Measurements from ENCODE around the gene ANKRD33.

The ANKRD33 gene

DNA sequence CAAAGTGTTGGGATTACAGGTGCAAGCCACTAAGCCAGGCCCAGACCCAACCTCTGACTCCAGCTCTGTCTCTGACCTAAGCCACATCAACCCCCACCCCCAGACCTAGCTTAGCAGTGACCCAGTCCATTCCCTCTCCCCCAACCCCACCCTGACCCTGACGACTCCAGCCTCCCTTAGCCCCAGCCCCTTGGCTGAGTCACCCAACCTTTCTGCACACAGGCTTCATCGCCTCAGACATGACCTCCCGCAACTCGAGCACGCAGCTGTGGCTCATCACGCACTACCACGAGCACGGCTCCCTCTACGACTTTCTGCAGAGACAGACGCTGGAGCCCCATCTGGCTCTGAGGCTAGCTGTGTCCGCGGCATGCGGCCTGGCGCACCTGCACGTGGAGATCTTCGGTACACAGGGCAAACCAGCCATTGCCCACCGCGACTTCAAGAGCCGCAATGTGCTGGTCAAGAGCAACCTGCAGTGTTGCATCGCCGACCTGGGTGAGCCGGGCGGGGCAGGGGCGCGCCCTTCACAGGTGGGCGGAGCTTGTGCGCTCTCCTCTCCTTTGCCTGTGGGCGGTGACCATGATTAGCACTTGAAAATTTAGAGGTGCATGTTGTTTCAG, 27.2 kb downstream of the ANKRD33 start:
- TF ChIP-seq, protein P1, sequence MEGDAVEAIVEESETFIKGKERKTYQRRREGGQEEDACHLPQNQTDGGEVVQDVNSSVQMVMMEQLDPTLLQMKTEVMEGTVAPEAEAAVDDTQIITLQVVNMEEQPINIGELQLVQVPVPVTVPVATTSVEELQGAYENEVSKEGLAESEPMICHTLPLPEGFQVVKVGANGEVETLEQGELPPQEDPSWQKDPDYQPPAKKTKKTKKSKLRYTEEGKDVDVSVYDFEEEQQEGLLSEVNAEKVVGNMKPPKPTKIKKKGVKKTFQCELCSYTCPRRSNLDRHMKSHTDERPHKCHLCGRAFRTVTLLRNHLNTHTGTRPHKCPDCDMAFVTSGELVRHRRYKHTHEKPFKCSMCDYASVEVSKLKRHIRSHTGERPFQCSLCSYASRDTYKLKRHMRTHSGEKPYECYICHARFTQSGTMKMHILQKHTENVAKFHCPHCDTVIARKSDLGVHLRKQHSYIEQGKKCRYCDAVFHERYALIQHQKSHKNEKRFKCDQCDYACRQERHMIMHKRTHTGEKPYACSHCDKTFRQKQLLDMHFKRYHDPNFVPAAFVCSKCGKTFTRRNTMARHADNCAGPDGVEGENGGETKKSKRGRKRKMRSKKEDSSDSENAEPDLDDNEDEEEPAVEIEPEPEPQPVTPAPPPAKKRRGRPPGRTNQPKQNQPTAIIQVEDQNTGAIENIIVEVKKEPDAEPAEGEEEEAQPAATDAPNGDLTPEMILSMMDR (IDR thresholded peaks at IDR 0.05; ENCODE audit: borderline replicate concordance, insufficient read depth, low read depth, low read length): no peak

DNA sequence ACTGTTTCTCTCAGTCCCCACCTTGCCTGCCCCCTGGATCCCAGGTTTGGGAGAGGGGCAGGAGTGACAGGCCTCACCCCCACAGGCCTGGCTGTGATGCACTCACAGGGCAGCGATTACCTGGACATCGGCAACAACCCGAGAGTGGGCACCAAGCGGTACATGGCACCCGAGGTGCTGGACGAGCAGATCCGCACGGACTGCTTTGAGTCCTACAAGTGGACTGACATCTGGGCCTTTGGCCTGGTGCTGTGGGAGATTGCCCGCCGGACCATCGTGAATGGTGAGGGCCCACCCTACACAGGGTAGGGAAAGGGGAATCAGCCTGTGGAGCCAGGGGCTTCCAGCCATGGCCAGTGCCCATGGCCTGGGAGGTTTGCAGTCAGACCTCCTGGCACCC, 28.0 kb downstream of the ANKRD33 start:
- TF ChIP-seq, protein P1 (IDR thresholded peaks at IDR 0.05; ENCODE audit: borderline replicate concordance, insufficient read depth, low read depth, low read length): no peak
- H3K4me3 ChIP-seq (ENCODE audit: low read depth, low read length): no peak overlapping the region

More for the DNA sequence above, 27.2 kb downstream of the ANKRD33 start:
- no peak overlapping the region for H3K4me3 ChIP-seq (ENCODE audit: low read depth, low read length)

DNA sequence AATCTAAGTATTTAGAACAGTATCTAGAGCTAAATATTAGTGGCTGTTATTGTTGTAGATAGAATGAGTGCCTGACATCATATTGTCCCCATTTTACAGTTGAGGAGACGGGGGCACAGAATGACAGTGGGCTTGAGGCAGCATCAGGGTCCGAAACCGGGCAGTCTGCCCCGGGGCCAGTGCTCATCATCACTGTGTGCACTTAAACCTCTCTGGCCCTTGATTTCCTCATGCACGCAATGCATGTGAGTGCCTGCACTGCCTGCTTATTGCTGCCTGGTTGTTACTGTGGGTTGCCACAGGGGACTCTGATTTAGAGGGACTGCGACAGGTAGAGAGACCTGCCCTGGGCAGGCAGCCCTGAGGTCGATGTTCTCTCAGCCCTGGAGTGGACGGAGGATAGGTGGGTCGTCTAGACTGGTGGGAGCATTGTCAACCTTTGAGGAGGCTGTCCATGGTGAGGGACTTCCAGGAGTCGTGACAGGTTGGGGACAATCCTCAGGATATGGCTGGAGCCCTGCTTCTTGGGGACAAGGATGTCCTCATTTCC, 29.2 kb downstream of the ANKRD33 start:
- TF ChIP-seq, protein P1 (IDR thresholded peaks at IDR 0.05; ENCODE audit: borderline replicate concordance, insufficient read depth, low read depth, low read length): no peak
- H3K4me3 ChIP-seq (ENCODE audit: low read depth, low read length): no peak overlapping the region

DNA sequence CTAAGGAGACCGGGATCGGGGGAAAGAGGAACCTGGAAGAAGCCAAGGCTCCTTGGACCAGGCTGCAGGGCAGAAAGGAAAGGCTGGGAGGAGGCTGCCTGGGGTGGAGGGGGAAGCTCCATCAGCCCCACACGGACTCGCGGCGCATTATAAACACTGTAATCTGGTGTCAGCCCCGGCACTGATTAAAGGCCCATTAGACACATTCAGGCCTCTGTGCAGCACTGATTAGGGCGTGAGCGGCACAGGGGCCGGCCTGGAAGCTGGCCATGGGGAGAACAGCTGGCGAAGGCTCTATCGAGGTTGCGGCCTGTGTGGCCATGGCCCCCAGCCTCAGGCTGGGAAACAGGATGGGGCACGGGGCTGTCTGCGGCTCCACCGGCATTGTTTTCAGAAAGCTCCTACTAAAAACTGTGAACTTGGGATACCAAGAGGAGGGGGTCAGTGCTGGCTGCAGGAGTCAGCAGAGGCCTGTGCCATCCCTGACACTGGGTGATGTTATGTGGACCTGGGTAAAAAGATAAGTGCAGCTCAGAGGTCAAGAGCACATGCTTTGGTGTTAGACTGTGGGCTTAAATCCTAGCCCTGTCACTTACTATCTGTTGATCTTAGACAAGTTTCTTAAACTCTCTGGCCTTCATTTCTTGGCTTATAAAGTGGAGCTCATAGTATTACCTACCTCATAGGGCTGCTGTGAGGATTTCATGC, 30.0 kb downstream of the ANKRD33 start:
- H3K4me3 ChIP-seq (ENCODE audit: low read depth, low read length): no peak overlapping the region
- TF ChIP-seq, protein P1 (IDR thresholded peaks at IDR 0.05; ENCODE audit: borderline replicate concordance, insufficient read depth, low read depth, low read length): no peak

DNA sequence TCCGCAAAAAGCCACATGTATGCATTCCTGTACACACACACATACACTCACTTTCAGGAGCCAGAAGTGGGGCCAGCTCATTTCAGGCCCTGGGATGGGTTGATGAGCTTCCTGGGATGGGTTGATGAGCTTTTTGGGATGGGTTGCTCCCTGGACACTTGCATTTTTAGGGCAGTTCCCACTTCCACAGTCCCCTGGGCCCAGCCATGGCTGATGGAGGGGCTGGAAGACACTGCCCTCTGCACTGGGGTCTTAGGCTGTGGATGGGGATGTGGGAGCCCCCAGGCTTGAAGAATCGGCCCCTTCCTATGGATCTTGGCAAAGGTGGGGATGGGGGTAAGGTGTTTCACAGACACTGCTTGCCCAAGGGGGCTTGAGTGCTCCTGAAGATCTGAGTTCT, 32.1 kb downstream of the ANKRD33 start:
- no peak overlapping the region for H3K4me3 ChIP-seq (ENCODE audit: low read depth, low read length)
- TF ChIP-seq, protein P1 (IDR thresholded peaks at IDR 0.05; ENCODE audit: borderline replicate concordance, insufficient read depth, low read depth, low read length): no peak

DNA sequence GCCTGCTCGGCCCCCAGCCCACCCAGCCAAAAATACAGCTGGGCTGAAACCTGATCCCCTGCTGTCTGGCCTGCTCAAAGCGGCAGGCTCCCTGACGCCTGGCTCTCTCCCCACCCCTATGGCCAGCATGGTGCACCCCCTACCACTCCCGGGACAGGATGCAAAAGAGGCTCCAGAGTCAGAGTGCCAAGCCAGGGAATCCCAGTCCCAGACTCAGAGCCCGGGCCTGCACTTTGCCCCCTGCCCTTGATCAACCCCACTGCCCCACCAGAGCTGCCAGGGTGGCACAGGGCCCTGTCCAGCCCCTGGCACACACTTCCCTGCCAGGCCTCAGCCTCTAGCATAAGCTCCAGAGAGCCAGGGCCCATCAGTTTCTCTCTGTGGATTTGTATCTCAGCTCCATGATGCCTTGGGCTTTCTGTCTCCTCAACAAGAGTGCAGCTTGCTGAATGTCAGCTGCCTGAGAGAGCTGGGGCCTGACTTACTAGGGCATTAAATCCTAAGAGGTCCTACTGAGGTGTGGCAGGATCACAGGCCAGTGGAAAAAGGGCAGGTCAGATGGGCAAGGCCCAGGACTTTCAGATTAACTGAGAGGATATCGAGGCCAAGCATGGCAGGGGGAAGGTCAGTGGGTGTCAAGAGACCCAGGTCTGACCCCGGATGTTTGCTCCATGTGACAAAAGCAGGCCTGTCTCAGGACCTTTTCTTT, 33.3 kb downstream of the ANKRD33 start:
- TF ChIP-seq, protein P1 (IDR thresholded peaks at IDR 0.05; ENCODE audit: borderline replicate concordance, insufficient read depth, low read depth, low read length): no peak
- H3K4me3 ChIP-seq (ENCODE audit: low read depth, low read length): no peak overlapping the region

All from GM12875 (cell line).